ENCODE results near the gene CIC. TPM values are rescaled to one million over a fixed set of nuclear protein-coding genes. Genes with fewer than 3 reads are reported as not detected.
A peak's percentile ranks its signal among the peaks of the same experiment; 100 is the strongest.

CIC gene
- total RNA-seq = 10 to 100 TPM; 20.2 to 25.6 (median 24.9) TPM

GRCh38 chr19:42268704-42269477 is at the start of gene CIC:
Gene CIC, plus strand, starts transcription at chr19:42269252. Its CDS starts 2,532 bp downstream, at chr19:42271784.
- H3K27ac ChIP-seq = peak within 1 kb of the TSS; percentile 98 to 100
- H3K4me1 ChIP-seq = peaks cover 13% of the 10 kb centered on the region in 2 donors
- intact Hi-C loops (cut with DNase I; ENCODE audit: low total_unique reads) = no loop called here
- TF ChIP-seq, protein P1, sequence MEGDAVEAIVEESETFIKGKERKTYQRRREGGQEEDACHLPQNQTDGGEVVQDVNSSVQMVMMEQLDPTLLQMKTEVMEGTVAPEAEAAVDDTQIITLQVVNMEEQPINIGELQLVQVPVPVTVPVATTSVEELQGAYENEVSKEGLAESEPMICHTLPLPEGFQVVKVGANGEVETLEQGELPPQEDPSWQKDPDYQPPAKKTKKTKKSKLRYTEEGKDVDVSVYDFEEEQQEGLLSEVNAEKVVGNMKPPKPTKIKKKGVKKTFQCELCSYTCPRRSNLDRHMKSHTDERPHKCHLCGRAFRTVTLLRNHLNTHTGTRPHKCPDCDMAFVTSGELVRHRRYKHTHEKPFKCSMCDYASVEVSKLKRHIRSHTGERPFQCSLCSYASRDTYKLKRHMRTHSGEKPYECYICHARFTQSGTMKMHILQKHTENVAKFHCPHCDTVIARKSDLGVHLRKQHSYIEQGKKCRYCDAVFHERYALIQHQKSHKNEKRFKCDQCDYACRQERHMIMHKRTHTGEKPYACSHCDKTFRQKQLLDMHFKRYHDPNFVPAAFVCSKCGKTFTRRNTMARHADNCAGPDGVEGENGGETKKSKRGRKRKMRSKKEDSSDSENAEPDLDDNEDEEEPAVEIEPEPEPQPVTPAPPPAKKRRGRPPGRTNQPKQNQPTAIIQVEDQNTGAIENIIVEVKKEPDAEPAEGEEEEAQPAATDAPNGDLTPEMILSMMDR (IDR thresholded peaks at IDR 0.05) = no peak
- TF ChIP-seq POLR2A (IDR thresholded peaks at IDR 0.05) (no peak), POLR2AphosphoS5 (IDR thresholded peaks at IDR 0.05) (no peak)
- DNase-seq (ENCODE audit: low spot score in 2 of 2) = peak; percentile 99 to 100
- no peaks in the 10 kb centered on the region for H3K9me3 ChIP-seq
- peak within 1 kb of the TSS; percentile 64 to 76 (median 68) for H3K4me3 ChIP-seq
- H3K36me3 ChIP-seq = no peaks in the 10 kb centered on the region
- H3K27me3 ChIP-seq = no peaks in the 10 kb centered on the region

GRCh38 chr19:42219812-42220750 is 49.0 kb upstream of the CIC start, which contains the start of gene ZNF526:
Gene ZNF526, plus strand, starts transcription at chr19:42220312. Its CDS starts 4,092 bp downstream, at chr19:42224404.
- intact Hi-C loops (cut with DNase I; ENCODE audit: low total_unique reads) = no loop called here
- Histone ChIP-seq H3K27me3 (no peaks in the 10 kb centered on the region), H3K9me3 (no peaks in the 10 kb centered on the region), H3K36me3 (peaks cover 8% of the 10 kb centered on the region), H3K4me1 (peaks cover 0 to 35% of the 10 kb centered on the region in 2 donors), H3K27ac (peak within 1 kb of the TSS; percentile 91 to 97), H3K4me3 (peak within 1 kb of the TSS; percentile 60 to 96 (median 70))
- TF ChIP-seq POLR2AphosphoS5 (IDR thresholded peaks at IDR 0.05) (peak; percentile 66 to 90 (median 82)), POLR2A (IDR thresholded peaks at IDR 0.05) (no peak)
- TF ChIP-seq, protein P1 (IDR thresholded peaks at IDR 0.05) = no peak
- DNase-seq (ENCODE audit: low spot score in 2 of 2) = peak; percentile 93 to 97

DNA sequence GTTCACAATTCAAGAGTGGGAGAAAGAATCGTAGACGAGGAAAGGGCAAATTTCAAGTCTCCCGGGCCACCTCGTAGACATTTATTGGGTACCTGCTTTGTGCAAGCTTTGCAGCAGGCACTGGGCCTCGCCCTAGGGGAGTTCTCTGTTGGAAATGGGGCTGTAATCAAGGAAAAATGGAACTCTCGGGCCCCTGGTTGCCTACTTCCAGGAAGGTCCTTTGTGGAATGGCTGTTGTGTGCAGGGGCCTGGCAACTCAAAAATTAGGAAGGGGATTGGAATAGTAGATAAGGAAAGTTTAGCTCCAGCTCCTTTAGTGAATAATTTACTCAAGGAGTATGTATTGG is 48.3 kb upstream of the CIC start:
- peaks cover 10% of the 10 kb centered on the region for H3K36me3 ChIP-seq
- no peaks in the 10 kb centered on the region for H3K27me3 ChIP-seq
- peak overlapping the region; percentile 91 to 97 for H3K27ac ChIP-seq
- H3K4me3 ChIP-seq = peak overlapping the region; percentile 60 to 96 (median 70)
- peaks cover 0 to 29% of the 10 kb centered on the region in 2 donors for H3K4me1 ChIP-seq
- DNase-seq (ENCODE audit: low spot score in 2 of 2) = no peak
- TF ChIP-seq POLR2A (IDR thresholded peaks at IDR 0.05) (no peak), POLR2AphosphoS5 (IDR thresholded peaks at IDR 0.05) (no peak)
- TF ChIP-seq, protein P1 (IDR thresholded peaks at IDR 0.05) = no peak
- no peaks in the 10 kb centered on the region for H3K9me3 ChIP-seq
- intact Hi-C loops (cut with DNase I; ENCODE audit: low total_unique reads) = no loop called here

DNA sequence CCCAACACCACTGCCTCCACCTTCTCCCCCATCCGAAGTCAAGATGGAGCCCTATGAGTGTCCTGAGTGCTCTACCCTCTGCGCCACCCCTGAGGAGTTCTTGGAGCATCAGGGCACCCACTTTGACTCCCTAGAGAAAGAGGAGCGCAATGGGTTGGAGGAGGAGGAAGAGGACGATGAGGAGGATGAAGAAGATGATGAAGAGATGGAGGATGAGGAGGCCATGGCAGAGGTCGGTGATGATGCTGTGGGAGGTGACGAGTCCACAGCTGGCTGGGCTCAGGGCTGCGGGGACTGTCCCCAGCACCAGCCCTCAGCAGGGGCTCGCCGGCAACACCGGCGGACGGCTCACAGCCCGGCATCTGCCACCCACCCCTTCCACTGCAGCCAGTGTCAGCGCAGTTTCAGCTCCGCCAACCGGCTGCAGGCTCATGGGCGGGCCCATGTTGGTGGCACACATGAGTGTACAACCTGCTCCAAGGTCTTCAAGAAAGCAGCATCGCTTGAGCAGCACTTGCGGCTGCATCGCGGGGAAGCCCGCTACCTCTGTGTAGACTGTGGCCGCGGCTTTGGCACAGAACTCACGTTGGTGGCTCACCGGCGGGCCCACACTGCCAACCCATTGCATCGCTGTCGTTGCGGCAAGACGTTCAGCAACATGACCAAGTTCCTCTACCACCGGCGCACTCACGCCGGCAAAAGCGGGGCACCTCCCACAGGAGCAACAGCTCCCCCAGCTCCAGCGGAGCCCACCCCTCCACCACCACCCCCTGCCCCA is 43.9 kb upstream of the CIC start:
- no peak overlapping the region for H3K27ac ChIP-seq
- H3K36me3 ChIP-seq = peaks cover 10% of the 10 kb centered on the region
- no peak overlapping the region for H3K4me3 ChIP-seq
- no peak for DNase-seq (ENCODE audit: low spot score in 2 of 2)
- intact Hi-C loops (cut with DNase I; ENCODE audit: low total_unique reads) = no loop called here
- no peaks in the 10 kb centered on the region for H3K9me3 ChIP-seq
- TF ChIP-seq, protein P1 (IDR thresholded peaks at IDR 0.05) = no peak
- TF ChIP-seq POLR2A (IDR thresholded peaks at IDR 0.05) = no peak
- no peak for TF ChIP-seq POLR2AphosphoS5 (IDR thresholded peaks at IDR 0.05)
- peaks cover 0 to 14% of the 10 kb centered on the region in 2 donors for H3K4me1 ChIP-seq
- H3K27me3 ChIP-seq = no peaks in the 10 kb centered on the region
